22Rv1 (cell line): Measurements from ENCODE around the gene PTPRQ.

Experiments used
- H3K27ac ChIP-seq: fragments of 450-650 bp; 2 replicates; pipeline ENCODE4 v1.5.1; 2017
- CTCF ChIP-seq: fragments of 450-650 bp; IDR thresholded peaks from 2 replicates; pipeline ENCODE4 v1.5.1; 2017; ENCODE audit warnings: mild to moderate bottlenecking
- ZFX ChIP-seq: fragments of 450-650 bp; IDR thresholded peaks from 2 replicates; pipeline ENCODE4 v1.6.1; 2017; ENCODE audit warnings: antibody characterized with exemption, borderline replicate concordance

Gene PTPRQ

DNA sequence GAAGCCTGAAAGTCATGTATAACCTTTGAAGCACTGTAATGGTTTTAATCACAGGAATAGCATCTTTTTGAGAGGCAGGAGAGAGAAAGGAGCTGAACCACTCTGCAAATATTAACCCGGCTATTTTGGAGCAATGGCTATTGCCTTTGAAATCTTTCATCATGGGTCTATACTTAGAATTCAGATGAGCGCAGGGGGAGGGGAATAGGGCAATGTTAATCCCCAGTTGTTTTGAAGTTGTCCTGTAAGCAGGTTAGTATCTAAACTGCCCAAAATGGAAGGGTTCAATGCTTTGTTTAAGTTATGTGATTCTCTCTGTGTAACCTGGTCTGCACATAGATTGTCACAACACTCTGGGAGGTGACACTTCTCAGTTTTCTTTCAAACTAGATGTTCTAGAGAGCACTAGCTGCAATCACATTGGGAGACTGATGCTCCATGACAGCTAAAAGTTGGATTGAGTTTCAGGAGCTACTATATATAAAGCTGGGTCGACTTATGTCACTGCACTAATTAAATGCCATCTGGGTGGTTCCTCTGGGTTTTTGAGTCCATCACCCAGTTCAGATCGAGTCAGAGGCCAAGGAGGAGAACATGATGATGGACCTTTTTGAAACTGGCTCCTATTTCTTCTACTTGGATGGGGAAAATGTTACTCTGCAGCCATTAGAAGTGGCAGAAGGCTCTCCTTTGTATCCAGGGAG is 263.2 kb downstream of the PTPRQ start, which contains the start of gene MYF6:
Gene MYF6, plus strand, starts transcription at position 509 of the 704 bp plus-strand sequence. Its CDS starts 86 bp downstream, at position 595.
- TF ChIP-seq ZFX (no peak), CTCF (no peak)

DNA sequence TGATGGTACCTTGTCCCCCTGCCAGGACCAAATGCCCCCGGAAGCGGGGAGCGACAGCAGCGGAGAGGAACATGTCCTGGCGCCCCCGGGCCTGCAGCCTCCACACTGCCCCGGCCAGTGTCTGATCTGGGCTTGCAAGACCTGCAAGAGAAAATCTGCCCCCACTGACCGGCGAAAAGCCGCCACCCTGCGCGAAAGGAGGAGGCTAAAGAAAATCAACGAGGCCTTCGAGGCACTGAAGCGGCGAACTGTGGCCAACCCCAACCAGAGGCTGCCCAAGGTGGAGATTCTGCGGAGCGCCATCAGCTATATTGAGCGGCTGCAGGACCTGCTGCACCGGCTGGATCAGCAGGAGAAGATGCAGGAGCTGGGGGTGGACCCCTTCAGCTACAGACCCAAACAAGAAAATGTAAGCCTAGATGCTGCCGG is 263.8 kb downstream of the PTPRQ start:
- no peak for TF ChIP-seq CTCF
- H3K27ac ChIP-seq: no peak overlapping the region

More for the DNA sequence above, 263.2 kb downstream of the PTPRQ start, which contains the start of gene MYF6:
- no peak within 1 kb of the TSS for H3K27ac ChIP-seq

- TF ChIP-seq ZFX: no peak
- TF ChIP-seq CTCF: no peak
- no peak overlapping the region for H3K27ac ChIP-seq
These were observed 264.4 kb downstream of the PTPRQ start for GRCh38 chr12:80708259-80708974.

DNA sequence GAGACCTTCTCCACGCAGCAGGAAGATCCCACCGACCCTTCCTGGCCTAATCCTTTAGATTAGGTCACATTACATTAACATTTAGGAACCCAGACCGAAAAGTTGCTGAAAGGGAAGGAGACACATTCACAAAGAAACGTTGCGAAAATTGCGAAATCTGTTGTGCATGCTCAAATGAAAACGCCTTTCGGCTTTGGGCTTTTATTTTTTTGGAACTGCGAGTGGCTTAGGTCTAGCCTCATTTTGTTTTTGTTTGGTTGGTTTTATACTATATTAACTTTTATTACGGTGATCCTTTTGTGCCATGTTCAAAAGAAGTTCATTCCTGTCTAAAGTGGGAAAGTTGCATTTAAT is 264.9 kb downstream of the PTPRQ start:
- no peak overlapping the region for H3K27ac ChIP-seq
- TF ChIP-seq CTCF (no peak), ZFX (no peak)

GRCh38 chr12:80709811-80710726 is 266.0 kb downstream of the PTPRQ start:
- peak; percentile 81 for TF ChIP-seq CTCF
- TF ChIP-seq ZFX: no peak
- no peak overlapping the region; the same call in 1 of the 2 replicates for H3K27ac ChIP-seq

- H3K27ac ChIP-seq: peak overlapping the region; percentile 45
These were observed 266.9 kb downstream of the PTPRQ start for GRCh38 chr12:80710727-80711449.

More at GRCh38 chr12:80710727-80711449, 266.9 kb downstream of the PTPRQ start:
- TF ChIP-seq ZFX (no peak), CTCF (peak; percentile 31)
